ENCODE measurements around the gene HELZ.

- TF ChIP-seq CTCF (conservative IDR thresholded peaks at IDR 0.05 in 1 of 2, IDR thresholded peaks at IDR 0.05 in 1 of 2; ENCODE audit: low read depth in 1 of 2, low read length in 2 of 2): no peak
- no peak for TF ChIP-seq EZH2 (IDR thresholded peaks at IDR 0.05; ENCODE audit: low read length, missing control alignments)
Observed at GRCh38 chr17:67225316-67225715, 19.7 kb downstream of the HELZ start.

Data from fibroblast of lung (primary cell).